Smooth muscle cell (in vitro differentiated cells): Measurements from ENCODE around the gene TNRC6A. TPM values are rescaled to one million over a fixed set of nuclear protein-coding genes. Genes with fewer than 3 reads are reported as not detected.
"Not testable (repeated sequence)": the region's sequence is repeated elsewhere in the genome, so short reads cannot be mapped to it uniquely, and the experiment has no call there.

Experiments used
- DNase-seq: peaks from one replicate; lab custom pipeline; 2025; ENCODE audit not compliant: unreplicated experiment; lab: John Stamatoyannopoulos, UW
- H2AFZ ChIP-seq: fragments of 200-600 bp; sonication (generic); 2 replicates; pipeline ENCODE4 v1.6.0; 2016; ENCODE audit warnings: antibody characterized with exemption, low read depth, mild to moderate bottlenecking
- H3F3A ChIP-seq: fragments of 200-600 bp; sonication (generic); 2 replicates; pipeline ENCODE4 v1.6.0; 2017; ENCODE audit warnings: antibody characterized with exemption, low read depth
- H3K27ac ChIP-seq: fragments of 200-600 bp; sonication (generic); 2 replicates; pipeline ENCODE4 v1.5.1; 2016; ENCODE audit warnings: low read depth, mild to moderate bottlenecking
- H3K27me3 ChIP-seq: fragments of 200-600 bp; sonication (generic); 2 replicates; pipeline ENCODE4 v1.6.1; 2016; ENCODE audit warnings: low read depth, mild to moderate bottlenecking
- H3K36me3 ChIP-seq: fragments of 200-600 bp; sonication (generic); 2 replicates; pipeline ENCODE4 v1.5.1; 2016; ENCODE audit warnings: low read depth
- H3K4me1 ChIP-seq: fragments of 200-600 bp; sonication (generic); 2 replicates; pipeline ENCODE4 v1.5.1; 2016; ENCODE audit warnings: low read depth
- H3K4me2 ChIP-seq: fragments of 200-600 bp; sonication (generic); 2 replicates; pipeline ENCODE4 v1.6.0; 2016; ENCODE audit warnings: mild to moderate bottlenecking
- H3K4me3 ChIP-seq: fragments of 200-600 bp; sonication (generic); 2 replicates; pipeline ENCODE4 v1.5.1; 2016; ENCODE audit warnings: mild to moderate bottlenecking
- H3K79me2 ChIP-seq: fragments of 200-600 bp; sonication (generic); 2 replicates; pipeline ENCODE4 v1.6.0; 2016; ENCODE audit warnings: low read depth, mild to moderate bottlenecking
- H3K9ac ChIP-seq: fragments of 200-600 bp; sonication (generic); 2 replicates; pipeline ENCODE4 v1.6.0; 2016; ENCODE audit warnings: low read depth
- H3K9me3 ChIP-seq: fragments of 200-600 bp; sonication (generic); replicated peaks from 2 replicates; pipeline ENCODE4 v1.5.1; 2016; ENCODE audit warnings: low read depth
- H4K20me1 ChIP-seq: fragments of 200-600 bp; sonication (generic); 2 replicates; pipeline ENCODE4 v1.6.0; 2016; ENCODE audit warnings: low read depth
- CTCF ChIP-seq: fragments of 200-600 bp; sonication (generic); IDR thresholded peaks from 2 replicates; pipeline ENCODE4 v1.5.1; 2017; ENCODE audit warnings: borderline replicate concordance, mild to moderate bottlenecking, antibody characterized with exemption; ENCODE audit not compliant: insufficient read depth, poor library complexity, severe bottlenecking
- WGBS: methylation state at CpG from one replicate; pipeline ENCODE4 v1.1.7; 2016; ENCODE audit warnings: low lambda C conversion rate; 5-methylcytosine and 5-hydroxymethylcytosine counted together
- polyA plus RNA-seq: library from polyadenylated mRNA; unstranded; fragments of >200 nt; fragmentation: Nextera tagmentation; extraction: Ambion mirVana; gene quantifications from 2 replicates; pipeline ENCODE4 v1.2.1, GENCODE V29; 2016
- total RNA-seq: library from RNA; depleted of rRNA; stranded (reverse); fragments of >200 nt; gene quantifications from 2 replicates; pipeline ENCODE4 v1.2.3, GENCODE V29; 2014

The TNRC6A gene
- total and polyA plus RNA-seq, 2 experiments from 2014 or later, result 14.6 to 30.3 TPM

DNA sequence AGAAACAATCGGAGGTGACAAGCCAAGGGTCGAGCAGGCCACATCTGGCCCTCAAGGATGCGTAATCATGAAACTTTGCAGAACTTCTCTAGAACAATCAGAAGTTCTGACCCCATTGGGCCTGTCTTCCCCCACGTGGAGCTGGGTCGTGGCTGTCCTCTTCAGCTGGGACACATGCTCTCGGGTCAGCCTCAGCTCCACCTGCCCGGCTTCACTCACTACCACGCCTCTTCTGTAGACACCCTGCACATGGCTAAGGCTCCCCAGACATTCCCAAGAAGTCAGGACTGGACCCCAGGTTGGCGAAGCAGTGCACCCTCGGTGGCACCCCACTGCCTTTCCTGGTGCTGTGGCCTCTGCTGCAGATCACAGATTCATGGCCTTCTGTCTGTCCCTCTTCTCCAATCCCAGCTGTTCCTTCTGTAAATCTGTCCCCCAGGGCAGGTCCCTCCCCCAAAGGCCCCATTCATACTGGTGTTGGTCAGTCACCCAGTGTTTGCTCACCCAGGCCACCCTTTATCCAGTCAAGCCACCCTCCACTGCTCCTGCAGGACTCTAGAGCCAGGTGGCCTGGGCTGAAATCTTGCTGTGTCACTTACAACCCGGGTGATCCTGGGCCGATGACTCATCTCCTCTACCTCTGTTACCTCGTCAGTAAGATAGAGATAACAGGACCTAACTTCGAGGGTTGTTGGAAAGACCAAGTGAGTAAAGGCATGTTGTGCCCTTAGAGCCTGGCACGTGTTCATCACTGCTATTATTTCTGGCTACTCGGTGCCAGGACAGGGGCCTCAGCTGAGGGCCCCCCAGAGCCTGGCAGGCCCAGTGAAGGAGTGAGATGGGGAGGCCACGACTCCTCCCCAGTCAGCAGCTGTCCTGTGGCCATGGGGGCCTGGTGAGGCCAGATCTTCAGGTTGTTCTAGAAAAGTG is 114.9 kb downstream of the TNRC6A start:
- 77% methylated on average over 17 of the region's 17 CpGs for WGBS
- DNase-seq, result no peak
- peaks cover 3% of the 10 kb centered on the region for H3K27me3 ChIP-seq

GRCh38 chr16:24845031-24845365 is 115.5 kb downstream of the TNRC6A start:
- not testable (repeated sequence) for H3K79me2 ChIP-seq, H3F3A ChIP-seq, H3K36me3 ChIP-seq, H2AFZ ChIP-seq, DNase-seq, H3K4me3 ChIP-seq, H4K20me1 ChIP-seq, H3K4me2 ChIP-seq, H3K9ac ChIP-seq, H3K4me1 ChIP-seq, H3K27me3 ChIP-seq, H3K9me3 ChIP-seq, H3K27ac ChIP-seq
- WGBS, result 88% methylated on average over 2 of the region's 2 CpGs

More for the DNA sequence above, 114.9 kb downstream of the TNRC6A start:
- Histone ChIP-seq H3K79me2 (no peaks in the 10 kb centered on the region), H3K27ac (no peak overlapping the region), H2AFZ (no peak overlapping the region), H3F3A (no peaks in the 10 kb centered on the region), H3K36me3 (no peaks in the 10 kb centered on the region), H3K4me1 (no peaks in the 10 kb centered on the region), H3K4me2 (no peak overlapping the region), H4K20me1 (no peaks in the 10 kb centered on the region), H3K9ac (no peak overlapping the region), H3K9me3 (no peaks in the 10 kb centered on the region), H3K4me3 (no peak overlapping the region)
- TF ChIP-seq CTCF, result no peak

DNA sequence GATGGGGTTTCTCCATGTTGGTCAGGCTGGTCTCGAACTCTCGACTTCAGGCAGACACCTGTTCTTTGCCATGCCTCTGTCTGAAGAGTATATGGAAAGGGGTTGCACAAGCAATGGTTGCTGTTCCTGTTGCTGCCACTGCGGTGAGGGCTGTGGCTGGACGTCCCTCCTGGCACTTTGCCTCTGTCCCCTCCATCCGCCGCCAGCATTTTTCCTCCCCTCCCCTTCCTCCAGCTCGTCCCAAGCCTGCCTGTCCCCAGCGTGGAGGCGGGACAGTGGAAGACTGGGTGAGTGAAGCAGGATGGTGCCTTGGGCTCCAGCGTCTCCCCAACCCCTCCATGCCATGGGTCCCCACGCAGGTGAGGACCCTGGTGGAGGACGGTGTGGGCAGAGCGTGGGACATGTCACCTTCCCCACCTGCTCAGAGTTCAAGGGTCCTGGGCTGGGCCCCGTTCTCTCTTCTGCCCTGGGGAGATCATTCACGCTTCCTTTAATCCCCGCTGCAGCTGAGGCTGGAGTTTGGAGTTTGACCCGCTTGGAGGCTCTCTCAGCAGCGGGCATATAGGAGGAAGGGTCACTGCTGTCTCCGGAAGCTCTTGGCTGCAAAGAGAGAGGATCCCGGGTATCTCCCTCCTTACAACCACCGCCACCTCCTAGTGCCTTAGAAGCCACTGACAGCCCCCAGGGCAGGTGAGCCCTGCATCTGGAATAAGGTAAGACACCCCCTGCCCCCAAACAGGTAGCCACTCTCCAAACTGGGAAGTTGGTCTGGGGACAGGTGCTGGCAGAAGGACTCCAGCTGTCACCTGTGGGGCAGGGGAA is 116.5 kb downstream of the TNRC6A start, which contains the start of gene SLC5A11:
Gene SLC5A11, plus strand, starts transcription at position 238 of the 822 bp plus-strand sequence. CDS start 12,681 bp downstream, outside the sequence.
- no peak within 1 kb of the TSS for H3K4me3 ChIP-seq

More for the DNA sequence above, 116.5 kb downstream of the TNRC6A start, which contains the start of gene SLC5A11:
- Histone ChIP-seq H3K27me3 (peaks cover 3% of the 10 kb centered on the region), H2AFZ (no peak within 1 kb of the TSS), H3K79me2 (no peaks in the 10 kb centered on the region), H3K9ac (no peak within 1 kb of the TSS), H3K4me2 (no peak within 1 kb of the TSS), H3K4me1 (no peaks in the 10 kb centered on the region), H3F3A (no peaks in the 10 kb centered on the region), H4K20me1 (no peaks in the 10 kb centered on the region), H3K9me3 (no peaks in the 10 kb centered on the region), H3K36me3 (no peaks in the 10 kb centered on the region), H3K27ac (no peak within 1 kb of the TSS)
- no peak for DNase-seq
- TF ChIP-seq CTCF, result no peak
- WGBS, result 85% methylated on average over 21 of the region's 21 CpGs
